Kidney epithelial cell (primary cell): ENCODE data around the gene DMXL1. TPM values are rescaled to one million over a fixed set of nuclear protein-coding genes. Genes with fewer than 3 reads are reported as not detected.
"Not testable (repeated sequence)": the region's sequence is repeated elsewhere in the genome, so short reads cannot be mapped to it uniquely, and the experiment has no call there.

ENCODE experiments used
- DNase-seq: peaks from one replicate; pipeline ENCODE4 v3.0.0-alpha.2; 2010; ENCODE audit warnings: low read depth
- H3K27me3 ChIP-seq: 2 replicates; pipeline ENCODE4 v1.6.0; 2011; ENCODE audit warnings: low read length; ENCODE audit not compliant: control insufficient read depth, insufficient read depth
- H3K36me3 ChIP-seq: 2 replicates; pipeline ENCODE4 v1.5.1; 2011; ENCODE audit warnings: low read length; ENCODE audit not compliant: control insufficient read depth, insufficient read depth
- H3K4me3 ChIP-seq: 2 replicates; pipeline ENCODE4 v1.5.1; 2011; ENCODE audit warnings: low read depth, mild to moderate bottlenecking, control low read depth, low read length
- total RNA-seq: library from RNA; depleted of rRNA; stranded (reverse); fragments of >200 nt; gene quantifications from 2 replicates; pipeline ENCODE4 v1.2.3, GENCODE V29; 2015
- TF ChIP-seq, protein P1 (sequence below): IDR thresholded peaks from 2 replicates; pipeline ENCODE4 v1.5.1; 2011; ENCODE audit warnings: mild to moderate bottlenecking, moderate library complexity, low read length, control low read depth, inconsistent platforms; ENCODE audit not compliant: insufficient read depth, poor library complexity, severe bottlenecking

Gene DMXL1
- total RNA-seq, 1 donor from 2014 or later: 20.8 TPM

- DNase-seq: no peak
- Histone ChIP-seq H3K4me3 (no peak overlapping the region), H3K36me3 (no peaks in the 10 kb centered on the region), H3K27me3 (no peaks in the 10 kb centered on the region)
- TF ChIP-seq, protein P1, sequence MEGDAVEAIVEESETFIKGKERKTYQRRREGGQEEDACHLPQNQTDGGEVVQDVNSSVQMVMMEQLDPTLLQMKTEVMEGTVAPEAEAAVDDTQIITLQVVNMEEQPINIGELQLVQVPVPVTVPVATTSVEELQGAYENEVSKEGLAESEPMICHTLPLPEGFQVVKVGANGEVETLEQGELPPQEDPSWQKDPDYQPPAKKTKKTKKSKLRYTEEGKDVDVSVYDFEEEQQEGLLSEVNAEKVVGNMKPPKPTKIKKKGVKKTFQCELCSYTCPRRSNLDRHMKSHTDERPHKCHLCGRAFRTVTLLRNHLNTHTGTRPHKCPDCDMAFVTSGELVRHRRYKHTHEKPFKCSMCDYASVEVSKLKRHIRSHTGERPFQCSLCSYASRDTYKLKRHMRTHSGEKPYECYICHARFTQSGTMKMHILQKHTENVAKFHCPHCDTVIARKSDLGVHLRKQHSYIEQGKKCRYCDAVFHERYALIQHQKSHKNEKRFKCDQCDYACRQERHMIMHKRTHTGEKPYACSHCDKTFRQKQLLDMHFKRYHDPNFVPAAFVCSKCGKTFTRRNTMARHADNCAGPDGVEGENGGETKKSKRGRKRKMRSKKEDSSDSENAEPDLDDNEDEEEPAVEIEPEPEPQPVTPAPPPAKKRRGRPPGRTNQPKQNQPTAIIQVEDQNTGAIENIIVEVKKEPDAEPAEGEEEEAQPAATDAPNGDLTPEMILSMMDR: no peak
These were observed 105.9 kb downstream of the DMXL1 start for GRCh38 chr5:119176785-119177184.

DNA sequence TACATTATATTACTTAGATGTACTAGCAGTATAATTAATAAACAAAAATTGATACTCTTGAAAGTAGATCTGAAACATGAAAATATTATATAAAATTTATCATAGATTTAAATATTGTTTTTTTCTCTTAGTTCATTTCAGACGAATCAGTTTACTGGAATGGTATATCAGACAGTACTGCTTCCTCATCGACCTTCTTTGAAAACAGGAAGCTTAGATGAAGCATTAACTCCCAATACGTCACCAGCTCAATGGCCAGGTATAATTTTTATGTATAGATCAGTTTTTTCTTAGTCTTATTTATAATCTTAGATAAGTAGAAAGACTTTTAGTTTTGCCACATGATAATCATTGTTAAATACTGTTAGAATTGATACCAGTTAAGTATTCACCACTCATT, 106.3 kb downstream of the DMXL1 start:
- Histone ChIP-seq H3K27me3 (no peaks in the 10 kb centered on the region), H3K4me3 (no peak overlapping the region), H3K36me3 (no peaks in the 10 kb centered on the region)
- TF ChIP-seq, protein P1: no peak
- no peak for DNase-seq

- H3K4me3 ChIP-seq: no peak overlapping the region
- TF ChIP-seq, protein P1: no peak
- no peak for DNase-seq
These were observed 107.5 kb downstream of the DMXL1 start for GRCh38 chr5:119178435-119178834.

DNA sequence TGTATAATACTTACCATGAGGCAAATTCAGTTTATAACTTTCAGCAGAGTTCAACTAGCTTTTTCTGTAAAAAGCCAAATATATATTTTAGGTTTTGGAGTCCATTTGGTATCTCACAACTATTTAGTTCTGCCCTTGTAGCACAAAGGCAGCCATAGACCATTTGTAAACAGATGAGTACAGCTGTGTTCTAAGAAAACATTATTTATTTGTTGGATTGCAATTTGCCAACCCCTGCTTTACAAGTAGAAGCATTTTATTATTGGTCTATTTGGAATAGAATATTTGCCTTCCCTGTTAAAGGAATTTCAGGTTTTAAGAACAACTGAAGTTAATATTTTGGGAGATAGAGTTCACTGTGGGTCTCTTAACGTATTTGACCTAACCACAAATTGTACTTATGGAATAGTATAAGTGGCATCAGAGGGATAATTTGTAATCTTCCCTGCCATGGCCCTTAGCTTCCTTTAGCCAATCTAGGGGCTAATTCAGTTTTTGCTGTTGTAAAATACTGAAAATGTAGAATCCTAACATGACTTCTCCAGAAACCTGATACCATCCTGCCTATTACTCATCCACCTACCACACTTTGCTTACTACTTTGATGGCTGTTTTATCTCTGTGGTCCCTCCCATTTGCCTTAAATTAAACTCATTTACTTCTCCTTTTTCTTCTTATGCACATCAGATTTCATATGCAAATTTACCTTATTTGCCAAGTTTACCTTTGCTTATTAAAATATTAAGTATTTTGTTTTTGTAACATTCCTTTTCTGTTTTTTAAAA, 109.2 kb downstream of the DMXL1 start:
- DNase-seq: no peak
- H3K27me3 ChIP-seq: no peaks in the 10 kb centered on the region
- no peaks in the 10 kb centered on the region for H3K36me3 ChIP-seq
- no peak overlapping the region for H3K4me3 ChIP-seq
- TF ChIP-seq, protein P1: no peak

More at GRCh38 chr5:119178435-119178834, 107.5 kb downstream of the DMXL1 start:
- Histone ChIP-seq H3K27me3 (no peaks in the 10 kb centered on the region), H3K36me3 (no peaks in the 10 kb centered on the region)

- H3K36me3 ChIP-seq, H3K4me3 ChIP-seq, DNase-seq, H3K27me3 ChIP-seq: not testable (repeated sequence)
These were observed 114.6 kb downstream of the DMXL1 start for GRCh38 chr5:119185512-119185911.

DNA sequence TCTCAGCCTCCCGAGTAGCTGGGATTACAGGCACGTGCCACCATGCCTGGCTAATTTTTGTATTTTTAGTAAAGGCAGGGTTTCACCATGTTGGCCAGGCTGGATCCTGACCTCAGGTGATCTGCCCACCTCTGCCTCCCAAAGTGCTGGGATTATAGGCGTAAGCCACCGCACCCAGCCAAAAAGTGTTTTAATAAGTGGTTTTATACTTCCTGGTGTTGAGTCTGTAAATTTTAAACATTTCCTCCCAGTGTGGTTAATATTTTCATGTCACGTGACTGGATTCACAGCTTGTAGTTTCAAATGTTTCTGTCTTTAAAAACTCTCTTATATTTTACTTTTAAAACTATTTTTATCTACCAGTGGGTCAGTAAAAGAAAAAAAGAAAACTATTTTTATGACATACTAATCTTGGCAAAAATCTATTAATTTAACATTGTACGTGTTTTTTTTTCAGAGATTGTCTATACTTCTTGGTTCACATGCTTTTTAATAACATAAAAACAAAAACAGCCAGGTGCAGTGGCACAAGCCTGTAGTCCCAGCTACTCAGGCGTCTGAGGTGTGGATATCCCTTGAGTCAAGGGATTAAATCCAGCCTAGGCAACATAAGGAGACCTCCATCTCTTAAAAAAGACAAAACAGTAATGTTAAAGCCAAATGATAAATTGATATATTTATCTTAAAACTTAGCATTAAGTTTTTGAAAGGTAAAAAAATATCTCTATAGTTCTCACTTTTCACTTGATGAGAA, 117.1 kb downstream of the DMXL1 start:
- TF ChIP-seq, protein P1: no peak
- Histone ChIP-seq H3K4me3 (no peak overlapping the region), H3K36me3 (no peaks in the 10 kb centered on the region), H3K27me3 (no peaks in the 10 kb centered on the region)
- no peak for DNase-seq
